HEK293T (cell line): Measurements from ENCODE around the gene EDN3.

Experiments
- CTCF ChIA-PET: fragments of 350-600 bp; formaldehyde crosslinking; extraction: SDS; loops from one replicate; lab custom pipeline; 2021; ENCODE audit warnings: antibody characterized with exemption, inconsistent platforms; lab: Yijun Ruan, JAX
- POLR2A ChIA-PET: fragments of 350-600 bp; formaldehyde crosslinking; extraction: SDS; loops from one replicate; lab custom pipeline; 2020; ENCODE audit warnings: antibody characterized with exemption, inconsistent platforms; lab: Yijun Ruan, JAX
- DNase-seq: peaks from one replicate; pipeline ENCODE4 v3.0.0; 2012; ENCODE audit warnings: mixed read lengths; ENCODE audit errors: extremely low spot score
- ARNT ChIP-seq: fragments of 450-650 bp; IDR thresholded peaks from 2 replicates; pipeline ENCODE4 v1.6.1; 2017; ENCODE audit warnings: mild to moderate bottlenecking
- BHLHE40 ChIP-seq: fragments of 450-650 bp; IDR thresholded peaks from 2 replicates; pipeline ENCODE4 v1.6.1; 2016; ENCODE audit warnings: mild to moderate bottlenecking, moderate library complexity, borderline replicate concordance
- CTBP1 ChIP-seq: fragments of 450-650 bp; IDR thresholded peaks from 2 replicates; pipeline ENCODE4 v1.6.1; 2016; ENCODE audit warnings: borderline replicate concordance
- ELF4 ChIP-seq: fragments of 450-650 bp; IDR thresholded peaks from 2 replicates; pipeline ENCODE4 v1.6.1; 2017; ENCODE audit warnings: antibody characterized with exemption
- FOXA1 ChIP-seq: fragments of 450-650 bp; IDR thresholded peaks from 2 replicates; pipeline ENCODE4 v1.6.1; 2016; ENCODE audit warnings: mild to moderate bottlenecking
- FOXK2 ChIP-seq: fragments of 450-650 bp; IDR thresholded peaks from 2 replicates; pipeline ENCODE4 v1.6.1; 2016; ENCODE audit warnings: mild to moderate bottlenecking
- FOXM1 ChIP-seq: fragments of 450-650 bp; IDR thresholded peaks from 2 replicates; pipeline ENCODE4 v1.6.1; 2017; ENCODE audit warnings: mild to moderate bottlenecking, borderline replicate concordance
- HDGF ChIP-seq: fragments of 450-650 bp; IDR thresholded peaks from 2 replicates; pipeline ENCODE4 v1.6.1; 2017; ENCODE audit warnings: antibody characterized with exemption, borderline replicate concordance
- L3MBTL2 ChIP-seq: fragments of 450-650 bp; conservative IDR thresholded peaks from 2 replicates; pipeline ENCODE4 v1.6.1; 2016; ENCODE audit warnings: mild to moderate bottlenecking
- LEF1 ChIP-seq: fragments of 450-650 bp; IDR thresholded peaks from 2 replicates; pipeline ENCODE4 v1.6.1; 2017; ENCODE audit warnings: mild to moderate bottlenecking, borderline replicate concordance
- NFRKB ChIP-seq: fragments of 450-650 bp; IDR thresholded peaks from 2 replicates; pipeline ENCODE4 v1.6.1; 2016; ENCODE audit warnings: mild to moderate bottlenecking, moderate library complexity
- SP1 ChIP-seq: fragments of 450-650 bp; IDR thresholded peaks from 2 replicates; pipeline ENCODE4 v1.6.1; 2017
- SUZ12 ChIP-seq: fragments of 450-650 bp; IDR thresholded peaks from 2 replicates; pipeline ENCODE4 v1.6.1; 2016; ENCODE audit warnings: mild to moderate bottlenecking
- TARDBP ChIP-seq: fragments of 450-650 bp; IDR thresholded peaks from 2 replicates; pipeline ENCODE4 v1.6.1; 2016
- ZNF384 ChIP-seq: fragments of 450-650 bp; IDR thresholded peaks from 2 replicates; pipeline ENCODE4 v1.6.1; 2016
- TF ChIP-seq, protein P1 (sequence below): fragments of 450-650 bp; IDR thresholded peaks from 2 replicates; pipeline ENCODE4 v1.6.1; 2016

EDN3 gene

DNA sequence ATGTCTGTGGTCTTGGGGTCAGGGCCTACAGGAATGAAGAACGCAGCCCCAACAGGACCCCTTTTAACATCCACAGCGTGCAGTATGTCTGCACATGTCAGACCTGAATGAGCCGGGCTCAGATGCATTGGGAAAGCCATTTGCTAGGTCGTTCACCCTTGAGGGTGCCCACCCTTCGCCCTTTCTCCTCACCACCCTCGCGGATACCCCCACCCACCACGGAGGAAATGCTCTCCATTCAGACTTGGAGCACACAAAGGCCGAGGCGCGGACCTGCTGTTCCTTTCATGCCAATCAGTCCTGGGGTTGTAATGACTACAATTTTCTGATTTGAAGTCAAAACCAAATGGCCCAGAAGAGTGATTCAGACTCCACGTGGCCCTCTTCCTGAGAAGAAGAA lies 62.7 kb downstream of the EDN3 start:
- ChIA-PET CTCF (no interaction called here), POLR2A (no interaction called here)
- DNase-seq = no peak
- no peak for TF ChIP-seq LEF1
- TF ChIP-seq SUZ12 = no peak
- no peak for TF ChIP-seq HDGF
- no peak for TF ChIP-seq CTBP1
- no peak for TF ChIP-seq SP1
- TF ChIP-seq, protein P1, sequence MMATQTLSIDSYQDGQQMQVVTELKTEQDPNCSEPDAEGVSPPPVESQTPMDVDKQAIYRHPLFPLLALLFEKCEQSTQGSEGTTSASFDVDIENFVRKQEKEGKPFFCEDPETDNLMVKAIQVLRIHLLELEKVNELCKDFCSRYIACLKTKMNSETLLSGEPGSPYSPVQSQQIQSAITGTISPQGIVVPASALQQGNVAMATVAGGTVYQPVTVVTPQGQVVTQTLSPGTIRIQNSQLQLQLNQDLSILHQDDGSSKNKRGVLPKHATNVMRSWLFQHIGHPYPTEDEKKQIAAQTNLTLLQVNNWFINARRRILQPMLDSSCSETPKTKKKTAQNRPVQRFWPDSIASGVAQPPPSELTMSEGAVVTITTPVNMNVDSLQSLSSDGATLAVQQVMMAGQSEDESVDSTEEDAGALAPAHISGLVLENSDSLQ = no peak
- TF ChIP-seq FOXK2 = no peak

DNA sequence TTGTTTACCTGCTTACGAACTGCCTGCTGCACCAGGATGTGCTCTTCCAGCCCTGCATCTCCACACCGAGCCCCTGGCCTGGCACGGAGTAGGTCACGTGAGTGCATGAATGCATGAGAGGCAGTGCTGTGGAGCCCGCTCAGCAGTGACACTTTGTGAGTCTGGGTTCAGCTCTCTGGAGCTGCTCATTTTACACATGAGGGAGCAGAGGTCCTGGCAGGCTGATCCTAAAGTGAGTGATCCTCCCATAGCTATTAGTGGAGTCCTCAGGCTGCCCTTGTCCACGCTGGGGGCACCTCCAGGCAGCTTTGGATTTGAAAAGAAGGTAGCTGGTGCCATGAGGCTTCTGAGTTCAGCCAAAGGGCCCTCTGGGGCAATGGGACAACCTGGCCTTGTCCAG lies 64.2 kb downstream of the EDN3 start:
- ChIA-PET POLR2A (no interaction called here), CTCF (no interaction called here)
- TF ChIP-seq NFRKB (no peak), SP1 (no peak), SUZ12 (no peak), LEF1 (no peak), ZNF384 (no peak), ELF4 (no peak), L3MBTL2 (no peak), FOXA1 (no peak), ARNT (no peak), TARDBP (no peak), HDGF (no peak), FOXM1 (no peak), BHLHE40 (no peak), FOXK2 (no peak), CTBP1 (no peak)
- TF ChIP-seq, protein P1 = no peak
- no peak for DNase-seq

DNA sequence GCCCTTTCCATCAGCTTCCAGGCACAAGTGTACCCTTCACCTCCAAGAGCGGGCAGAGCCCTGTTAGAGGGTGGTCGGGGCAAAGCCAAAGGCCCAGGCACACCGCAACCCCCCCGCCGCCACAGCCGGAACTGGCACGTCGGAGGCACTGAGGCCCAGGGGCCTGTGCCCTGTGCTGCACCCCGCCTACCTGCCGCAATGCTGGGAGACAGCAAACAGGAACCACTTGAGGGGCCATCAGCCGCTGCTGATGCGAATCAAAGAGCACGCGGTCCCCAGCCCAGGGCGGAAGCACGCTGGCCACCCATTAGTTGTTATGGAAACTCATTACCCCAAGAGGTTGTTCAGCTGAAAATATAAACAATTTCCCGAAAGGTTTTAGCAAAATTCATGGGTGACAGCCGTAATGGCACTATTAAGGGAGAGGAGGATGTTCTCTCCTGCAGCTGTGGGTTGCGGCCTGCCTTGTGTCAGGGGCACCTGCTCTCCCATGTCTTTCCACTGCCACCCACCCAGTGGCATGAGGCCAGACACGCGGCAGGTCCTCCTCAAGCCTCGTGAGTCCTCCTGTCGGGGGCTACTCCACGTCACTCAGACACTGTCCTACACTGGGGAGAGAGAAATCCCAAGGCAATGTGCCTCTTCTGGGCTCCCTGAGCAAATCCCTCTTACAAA lies 65.3 kb downstream of the EDN3 start:
- POLR2A ChIA-PET = no interaction called here
- CTCF ChIA-PET = no interaction called here
- DNase-seq = no peak
- TF ChIP-seq L3MBTL2 (no peak), FOXK2 (no peak), SP1 (no peak), BHLHE40 (no peak), FOXM1 (no peak), LEF1 (no peak), FOXA1 (no peak), NFRKB (no peak), SUZ12 (no peak)
- TF ChIP-seq, protein P1 = no peak

DNA sequence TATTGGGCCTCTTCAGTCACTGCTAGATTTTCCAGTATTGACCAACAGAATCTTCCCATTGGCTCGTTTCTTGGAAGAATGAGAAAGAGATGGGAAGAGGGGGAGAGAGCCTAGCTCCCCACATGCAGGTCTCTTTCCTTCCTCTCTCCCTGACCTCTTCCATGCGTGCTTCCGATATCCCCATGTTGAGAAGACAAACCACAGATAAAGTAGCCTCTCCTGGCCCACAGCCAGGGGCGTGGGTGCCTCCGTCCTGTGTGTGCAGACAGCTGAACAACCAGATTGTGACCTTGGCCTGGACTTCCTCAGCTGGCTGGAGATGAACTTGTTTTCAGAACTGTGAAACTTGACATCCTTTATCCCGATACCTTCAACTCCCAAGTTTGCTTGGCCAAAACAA lies 71.0 kb downstream of the EDN3 start:
- ChIA-PET POLR2A (no interaction called here), CTCF (no interaction called here)
- TF ChIP-seq SP1 (no peak), NFRKB (no peak), SUZ12 (no peak), ARNT (no peak), ELF4 (no peak), LEF1 (no peak), ZNF384 (no peak), FOXM1 (no peak), CTBP1 (no peak), BHLHE40 (no peak), TARDBP (no peak), FOXA1 (no peak), HDGF (no peak), L3MBTL2 (no peak), FOXK2 (no peak)
- TF ChIP-seq, protein P1 = no peak
- no peak for DNase-seq

DNA sequence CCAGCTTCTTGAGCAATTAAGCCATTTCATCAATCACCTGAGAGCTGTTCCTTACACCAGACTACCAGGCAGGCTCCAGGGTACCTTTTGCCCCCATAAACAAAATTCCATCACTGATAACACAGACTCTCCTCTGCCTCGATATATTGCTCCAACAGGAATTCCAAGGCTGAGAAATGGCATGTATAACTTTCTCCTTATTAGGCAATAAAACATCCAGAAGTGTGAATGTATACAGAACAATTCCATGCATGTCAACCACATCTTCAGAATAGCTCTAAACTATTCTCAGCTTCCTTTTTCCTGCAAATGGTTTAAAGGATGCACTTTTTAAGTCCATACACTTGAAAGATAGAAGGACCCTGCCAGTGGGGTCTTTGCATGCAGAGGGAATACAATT lies 73.8 kb downstream of the EDN3 start:
- ChIA-PET CTCF (interaction anchor here (0.5 kb wide), 1 partner anchor 102 kb away, joined by 3 read pairs; no protein-coding TSS in a partner anchor), POLR2A (no interaction called here)
- no peak for TF ChIP-seq TARDBP
- TF ChIP-seq ARNT = no peak
- no peak for TF ChIP-seq CTBP1
- TF ChIP-seq HDGF = no peak
- no peak for TF ChIP-seq ELF4
- no peak for TF ChIP-seq LEF1
- TF ChIP-seq SUZ12 = no peak
- TF ChIP-seq BHLHE40 = no peak
- TF ChIP-seq NFRKB = no peak
- TF ChIP-seq, protein P1 = no peak
- no peak for TF ChIP-seq SP1
- TF ChIP-seq L3MBTL2 = no peak
- no peak for DNase-seq
